OCI-LY7 (cell line): ENCODE data around the gene SAPCD1. TPM values are rescaled to one million over a fixed set of nuclear protein-coding genes. Genes with fewer than 3 reads are reported as not detected.

Experiments used
- BruUV-seq: library from RNA; stranded (reverse); fragments of 400-500 nt; replicated peaks from 2 replicates; lab custom pipeline; 2021; lab: Mats Ljungman, UMichigan
- CTCF ChIA-PET: fragments of 300-600 bp; sonication (Branson Sonifier 250); formaldehyde crosslinking; loops from one replicate; lab custom pipeline; 2022; ENCODE audit warnings: antibody characterized with exemption; ENCODE audit not compliant: unreplicated experiment; lab: Charles Lee
- POLR2A ChIA-PET: fragments of 300-600 bp; sonication (Branson Sonifier 250); formaldehyde crosslinking; loops from one replicate; lab custom pipeline; 2022; ENCODE audit warnings: antibody characterized with exemption; lab: Charles Lee
- DNase-seq: peaks from one replicate; pipeline ENCODE4 v3.0.0-alpha.2; 2015; ENCODE audit warnings: low spot score
- H2AFZ ChIP-seq: fragments of 200-600 bp; sonication (generic), shearing (Covaris generic); 2 replicates; pipeline ENCODE4 v1.6.1; 2014; ENCODE audit warnings: mild to moderate bottlenecking, antibody characterized with exemption, low read length, moderate library complexity
- H3K27ac ChIP-seq: fragments of 200-600 bp; sonication (generic); 2 replicates; pipeline ENCODE4 v1.5.1; 2014; ENCODE audit warnings: mixed run types, low read depth, mild to moderate bottlenecking, moderate library complexity, low read length, inconsistent platforms; ENCODE audit not compliant: poor library complexity, severe bottlenecking
- H3K36me3 ChIP-seq: fragments of 200-600 bp; sonication (generic); 2 replicates; pipeline ENCODE4 v1.6.1; 2014; ENCODE audit warnings: mild to moderate bottlenecking, antibody characterized with exemption, low read length, moderate library complexity, mixed read lengths; ENCODE audit not compliant: insufficient read depth
- H3K4me1 ChIP-seq: fragments of 200-600 bp; sonication (generic); 2 replicates; pipeline ENCODE4 v1.5.1; 2014; ENCODE audit warnings: mild to moderate bottlenecking, low read length; ENCODE audit not compliant: insufficient read depth, poor library complexity, severe bottlenecking
- H3K4me2 ChIP-seq: fragments of 200-600 bp; sonication (generic); 2 replicates; pipeline ENCODE4 v1.6.1; 2014; ENCODE audit warnings: mild to moderate bottlenecking, low read length
- H3K4me3 ChIP-seq: fragments of 200-600 bp; sonication (generic); 2 replicates; pipeline ENCODE4 v1.5.1; 2014; ENCODE audit warnings: mild to moderate bottlenecking, low read depth, low read length; ENCODE audit not compliant: poor library complexity, severe bottlenecking
- H3K79me2 ChIP-seq: fragments of 200-600 bp; sonication (generic); 2 replicates; pipeline ENCODE4 v1.6.1; 2016; ENCODE audit warnings: low read depth, mild to moderate bottlenecking, low read length, moderate library complexity, mixed read lengths; ENCODE audit not compliant: insufficient read depth
- H3K9me2 ChIP-seq: fragments of 200-600 bp; sonication (generic); 2 replicates; pipeline ENCODE4 v1.6.1; 2016; ENCODE audit warnings: mild to moderate bottlenecking, low read length, mixed read lengths; ENCODE audit not compliant: insufficient read depth
- H3K9me3 ChIP-seq: fragments of 200-600 bp; sonication (generic); 2 replicates; pipeline ENCODE4 v1.6.1; 2014; ENCODE audit warnings: mild to moderate bottlenecking, mixed run types, low read length, mixed read lengths
- H4K20me1 ChIP-seq: fragments of 200-600 bp; sonication (generic); 2 replicates; pipeline ENCODE4 v1.6.1; 2014; ENCODE audit warnings: mild to moderate bottlenecking, antibody characterized with exemption, low read length, moderate library complexity, mixed read lengths; ENCODE audit not compliant: insufficient read depth
- CTCF ChIP-seq: fragments of 200-600 bp; sonication (generic); conservative IDR thresholded peaks from 2 replicates; pipeline ENCODE4 v1.5.1; 2014; ENCODE audit warnings: mild to moderate bottlenecking, antibody characterized with exemption, low read length, moderate library complexity, mixed read lengths
- EZH2phosphoT487 ChIP-seq: fragments of 200-600 bp; sonication (generic); IDR thresholded peaks from 2 replicates; pipeline ENCODE4 v1.6.1; 2018; ENCODE audit warnings: low read depth, borderline replicate concordance, mild to moderate bottlenecking, mixed run types, antibody characterized with exemption, low read length, moderate library complexity, mixed read lengths
- intact Hi-C: fragments of 100-400 bp; cut with micrococcal nuclease; formaldehyde crosslinking; loops from one replicate; pipeline ENCODE4 v1.10.0; 2022; ENCODE audit not compliant: unreplicated experiment
- total RNA-seq, 2 experiments: library from RNA; depleted of rRNA in 1 of 2; stranded (reverse); fragments of >200 nt in 1 of 2; shearing (Covaris generic) in 1 of 2; gene quantifications; 2 replicates each; pipeline ENCODE4 v1.2.3, GENCODE V29; 2014 to 2022

SAPCD1 gene
- total RNA-seq, 2 experiments from 2014 or later, result 31.3 to 53.5 TPM

- peaks cover 28% of the 10 kb centered on the region for H3K79me2 ChIP-seq
Observed at GRCh38 chr6:31795616-31796298, 33.3 kb downstream of the SAPCD1 start, which contains the start of gene VARS1. Gene VARS1 (minus strand): TSS chr6:31795752. CDS start chr6:31795217, 535 bp downstream.

GRCh38 chr6:31796993-31797385 is 34.5 kb downstream of the SAPCD1 start:
- H3K36me3 ChIP-seq, result peaks cover 40% of the 10 kb centered on the region
- H4K20me1 ChIP-seq, result no peaks in the 10 kb centered on the region
- H3K79me2 ChIP-seq, result peaks cover 23% of the 10 kb centered on the region
- peak overlapping the region; percentile 39 for H3K4me2 ChIP-seq
- peaks cover 38% of the 10 kb centered on the region for H3K4me1 ChIP-seq
- ChIA-PET CTCF (interaction anchor here (1.0 to 1.2 kb wide), 3 partner anchors 10 to 31 kb away, joined by 3 to 4 read pairs (median 4); partner anchors contain the start of genes HSPA1B and LSM2), POLR2A (no interaction called here)
- H2AFZ ChIP-seq, result no peak overlapping the region
- no peak for DNase-seq
- H3K9me3 ChIP-seq, result no peaks in the 10 kb centered on the region
- TF ChIP-seq CTCF (no peak), EZH2phosphoT487 (no peak)
- peak overlapping the region; percentile 71 for H3K27ac ChIP-seq
- H3K9me2 ChIP-seq, result no peaks in the 10 kb centered on the region
- BruUV-seq, result no TSS peak
- H3K4me3 ChIP-seq, result no peak overlapping the region
- intact Hi-C loops, result loop anchor here (2.0 to 10.0 kb wide), 3 partner anchors 30 to 252 kb away; partner anchors contain the start of genes ATP6V1G2, DDX39B, HSPA1B and NFKBIL1

More at GRCh38 chr6:31795616-31796298, 33.3 kb downstream of the SAPCD1 start, which contains the start of gene VARS1:
- intact Hi-C loops, result loop anchor here (1.0 to 10.0 kb wide), 5 partner anchors 31 to 251 kb away; partner anchors contain the start of genes ATP6V1G2, DDX39B, HSPA1B and NEU1
- Histone ChIP-seq H3K4me3 (peak within 1 kb of the TSS; percentile 90), H3K9me2 (no peaks in the 10 kb centered on the region), H3K4me1 (peaks cover 49% of the 10 kb centered on the region), H3K9me3 (no peaks in the 10 kb centered on the region), H3K27ac (peak within 1 kb of the TSS; percentile 71), H2AFZ (peak within 1 kb of the TSS; percentile 50; the same call in 1 of the 2 replicates), H3K4me2 (peak within 1 kb of the TSS; percentile 90), H4K20me1 (no peaks in the 10 kb centered on the region), H3K36me3 (peaks cover 44% of the 10 kb centered on the region)
- ChIA-PET POLR2A (interaction anchor here (0.5 to 1.0 kb wide), 4 partner anchors 9 to 32 kb away, joined by 3 read pairs; partner anchors contain the start of gene HSPA1B), CTCF (interaction anchor here (0.9 to 1.2 kb wide), 2 partner anchors 11 to 56 kb away, joined by 3 read pairs; partner anchors contain the start of genes LSM2 and MSH5)
- peak; percentile 92 for DNase-seq
- BruUV-seq, result no TSS peak
- TF ChIP-seq CTCF (peak; percentile 74), EZH2phosphoT487 (no peak)
